Heart left ventricle (tissue), 16 donors: ENCODE data around the gene SLC4A1AP. TPM values are rescaled to one million over a fixed set of nuclear protein-coding genes. Genes with fewer than 3 reads are reported as not detected.
A peak's percentile ranks its signal among the peaks of the same experiment; 100 is the strongest.

ENCODE experiments used
- ATAC-seq, 4 donors: fragments of 200-7000 bp; cut with Tn5 transposase; one replicate each; pipeline ENCODE4 v1.9.1; 2020 to 2022; ENCODE audit warnings: moderate library complexity in 4 of 4, mild to moderate bottlenecking in 3 of 4, moderate number of reproducible peaks in 1 of 4
- DNase-seq, 5 donors: peaks; one replicate each; pipeline ENCODE4 v3.0.0-alpha.2; 2020
- H3K27ac ChIP-seq, 12 donors: fragments of 200-600 bp; sonication (generic) in 4 of 12; one replicate each; pipeline versions ENCODE4 v1.5.0 to v1.8.0; 2016 to 2022; ENCODE audit warnings: mild to moderate bottlenecking in 2 of 12
- H3K27me3 ChIP-seq, 9 donors: fragments of 200-600 bp; sonication (generic) in 2 of 9; one replicate each; pipeline versions ENCODE4 v1.5.1 to v1.8.0; 2016 to 2022; ENCODE audit warnings: mild to moderate bottlenecking in 3 of 9
- H3K36me3 ChIP-seq, 9 donors: fragments of 200-600 bp; sonication (generic) in 2 of 9; one replicate each; pipeline versions ENCODE4 v1.5.0 to v1.8.0; 2018 to 2022; ENCODE audit warnings: mild to moderate bottlenecking in 2 of 9
- H3K4me1 ChIP-seq, 12 donors: fragments of 200-600 bp; sonication (generic) in 4 of 12; one replicate each; pipeline versions ENCODE4 v1.5.0 to v1.8.0; 2016 to 2022; ENCODE audit warnings: mild to moderate bottlenecking in 3 of 12
- H3K4me3 ChIP-seq, 12 donors: fragments of 200-600 bp; sonication (generic) in 4 of 12; one replicate each; pipeline versions ENCODE4 v1.5.0 to v1.8.0; 2017 to 2022; ENCODE audit warnings: mild to moderate bottlenecking in 9 of 12, moderate library complexity in 4 of 12
- H3K9me3 ChIP-seq, 12 donors: fragments of 200-600 bp; sonication (generic) in 4 of 12; one replicate each; pipeline versions ENCODE4 v1.5.0 to v1.8.0; 2016 to 2022; ENCODE audit warnings: mild to moderate bottlenecking in 1 of 12
- POLR2A ChIP-seq, 2 donors: fragments of 450-650 bp; IDR thresholded peaks; one replicate each; pipeline ENCODE4 v1.6.1; 2017; ENCODE audit warnings: antibody characterized with exemption in 2 of 2, mild to moderate bottlenecking in 2 of 2, moderate library complexity in 2 of 2
- WGBS, 4 donors: extraction: QIAGEN DNeasy Blood & Tissue Kit in 2 of 4; methylation state at CpG; one replicate each; pipeline versions ENCODE4 v1.1.5 to v1.1.7; 2013 to 2018; 5-methylcytosine and 5-hydroxymethylcytosine counted together
- intact Hi-C, 10 donors: fragments of 100-400 bp; cut with DNase I; formaldehyde crosslinking; loops; one replicate each; pipeline versions ENCODE4 v1.11.1 to v1.14.2; 2022
- polyA plus RNA-seq, 2 donors: library from polyadenylated mRNA; stranded (reverse); fragments of 200-250 nt; gene quantifications; one replicate each; pipeline ENCODE4 v1.2.3, GENCODE V29; 2013
- total RNA-seq, 9 donors: library from RNA; depleted of rRNA in 2 of 9; stranded (reverse); fragments of >200 nt in 2 of 9; fragmentation: NEBNext Ultra II Directional in 3 of 9; extraction: Animal tissue kit (Norgen Biotek cat#: 25700) in 3 of 9; gene quantifications; one replicate each; pipeline versions ENCODE4 v1.1.0 to v1.2.4, GENCODE V29; 2016 to 2023
- TF ChIP-seq, protein P1 (sequence below), 12 donors: fragments of 200-600 bp; sonication (generic) in 4 of 12; IDR thresholded peaks; one replicate each; pipeline versions ENCODE4 v1.5.0 to v1.8.0; 2018 to 2022; ENCODE audit warnings: antibody characterized with exemption in 12 of 12, mild to moderate bottlenecking in 5 of 12
- donor health status: ischemic (EF 13 %, LVEDD 7.1; RV severe dilation, severe dysfunction).
- donor health status: healthy with polysubstance abuse.
- donor health status: DM: no; HTN: yes; CAD: no.
- donor health status: DM: no; HTN: no; CAD: no.
- donor health status: ischemic (EF 25% LVEDD 6.9; RV normal size, moderate dysfunction).
- donor health status: ischemic (EF 25% LVEDD 5.7; RV mildly dilated, moderate dysfunction).
- donor health status: healthy.
- donor health status: DM: yes; HTN: yes; CAD: no.
- donor health status: ischemic (EF 35%, LVEDD 5.7; RV mildly dilated, moderate dysfunction).
- donor health status: nonischemic (EF 11% LVEDD 7.7; RV severe dilation, severe dysfunction).
- donor health status: DM: yes; HTN: yes; CAD: no.
- donor health status: PGD.
- donor health status: ischemic (EF 29% LVEDD 5.4; RV normal size, mild dysfunction).
- donor health status: nonischemic (EF 23%, LVEDD 6.1; RV moderate dilation, normal function).

SLC4A1AP gene
- total and polyA plus RNA-seq, 11 donors: 14.9 to 27.8 (median 22.4) TPM

DNA sequence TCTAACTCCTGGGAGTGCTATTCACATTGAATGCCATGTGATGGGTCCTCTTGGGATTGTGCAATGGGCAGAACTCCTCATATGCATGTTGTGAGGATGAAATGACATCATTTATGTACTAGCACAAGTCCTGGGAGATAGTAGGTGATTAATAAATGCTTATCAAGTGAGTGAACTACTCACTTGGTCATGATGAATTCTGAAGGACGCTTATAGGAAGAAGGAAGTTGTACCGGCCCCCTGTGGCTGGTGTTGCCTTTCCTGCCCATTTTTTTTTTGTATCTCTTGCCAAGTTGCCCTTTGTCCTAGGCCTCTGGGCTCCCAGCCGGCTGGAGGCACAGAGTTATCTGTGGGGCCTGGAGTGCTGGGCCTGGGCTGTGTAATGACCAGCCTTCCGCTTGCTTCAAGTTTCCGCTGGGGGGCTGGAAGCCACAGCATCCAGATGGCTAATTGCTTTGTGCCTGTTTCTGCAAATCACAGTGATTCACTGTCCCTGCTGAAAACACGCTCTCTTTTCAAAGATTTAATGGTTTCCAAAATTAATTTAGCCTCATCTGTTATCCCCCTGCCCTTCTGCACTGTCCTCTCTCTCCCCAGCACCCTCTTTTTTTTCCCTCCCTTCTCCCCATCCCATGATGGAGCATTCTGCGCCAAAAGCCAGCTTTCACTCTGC, 74.1 kb downstream of the SLC4A1AP start:
- Histone ChIP-seq H3K4me1 (peaks cover 7 to 39% (median 27%) of the 10 kb centered on the region in 12 donors), H3K27ac (peak overlapping the region in 11 of 12 donors; percentile 9 to 94 (median 87)), H3K36me3 (no peaks in the 10 kb centered on the region), H3K27me3 (no peaks in the 10 kb centered on the region), H3K4me3 (no peak overlapping the region), H3K9me3 (peaks cover 0 to 13% (median 0%) of the 10 kb centered on the region in 12 donors)
- intact Hi-C loops: loop anchor here in 1 of 10 donors (5.0 kb wide), 1 partner anchor 59 kb away; no protein-coding TSS in a partner anchor
- DNase-seq: peak in 3 of 5 donors; percentile 44 to 72 (median 50)
- WGBS, 4 donors: 50 to 66% (median 60%) methylated on average over 7 of the region's 7 CpGs
- ATAC-seq: peak; percentile 50 to 75 (median 52)
- no peak for TF ChIP-seq POLR2A (IDR thresholded peaks at IDR 0.05)
- TF ChIP-seq, protein P1, sequence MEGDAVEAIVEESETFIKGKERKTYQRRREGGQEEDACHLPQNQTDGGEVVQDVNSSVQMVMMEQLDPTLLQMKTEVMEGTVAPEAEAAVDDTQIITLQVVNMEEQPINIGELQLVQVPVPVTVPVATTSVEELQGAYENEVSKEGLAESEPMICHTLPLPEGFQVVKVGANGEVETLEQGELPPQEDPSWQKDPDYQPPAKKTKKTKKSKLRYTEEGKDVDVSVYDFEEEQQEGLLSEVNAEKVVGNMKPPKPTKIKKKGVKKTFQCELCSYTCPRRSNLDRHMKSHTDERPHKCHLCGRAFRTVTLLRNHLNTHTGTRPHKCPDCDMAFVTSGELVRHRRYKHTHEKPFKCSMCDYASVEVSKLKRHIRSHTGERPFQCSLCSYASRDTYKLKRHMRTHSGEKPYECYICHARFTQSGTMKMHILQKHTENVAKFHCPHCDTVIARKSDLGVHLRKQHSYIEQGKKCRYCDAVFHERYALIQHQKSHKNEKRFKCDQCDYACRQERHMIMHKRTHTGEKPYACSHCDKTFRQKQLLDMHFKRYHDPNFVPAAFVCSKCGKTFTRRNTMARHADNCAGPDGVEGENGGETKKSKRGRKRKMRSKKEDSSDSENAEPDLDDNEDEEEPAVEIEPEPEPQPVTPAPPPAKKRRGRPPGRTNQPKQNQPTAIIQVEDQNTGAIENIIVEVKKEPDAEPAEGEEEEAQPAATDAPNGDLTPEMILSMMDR (IDR thresholded peaks at IDR 0.05): peak in 2 of 12 donors; percentile 13 to 25

DNA sequence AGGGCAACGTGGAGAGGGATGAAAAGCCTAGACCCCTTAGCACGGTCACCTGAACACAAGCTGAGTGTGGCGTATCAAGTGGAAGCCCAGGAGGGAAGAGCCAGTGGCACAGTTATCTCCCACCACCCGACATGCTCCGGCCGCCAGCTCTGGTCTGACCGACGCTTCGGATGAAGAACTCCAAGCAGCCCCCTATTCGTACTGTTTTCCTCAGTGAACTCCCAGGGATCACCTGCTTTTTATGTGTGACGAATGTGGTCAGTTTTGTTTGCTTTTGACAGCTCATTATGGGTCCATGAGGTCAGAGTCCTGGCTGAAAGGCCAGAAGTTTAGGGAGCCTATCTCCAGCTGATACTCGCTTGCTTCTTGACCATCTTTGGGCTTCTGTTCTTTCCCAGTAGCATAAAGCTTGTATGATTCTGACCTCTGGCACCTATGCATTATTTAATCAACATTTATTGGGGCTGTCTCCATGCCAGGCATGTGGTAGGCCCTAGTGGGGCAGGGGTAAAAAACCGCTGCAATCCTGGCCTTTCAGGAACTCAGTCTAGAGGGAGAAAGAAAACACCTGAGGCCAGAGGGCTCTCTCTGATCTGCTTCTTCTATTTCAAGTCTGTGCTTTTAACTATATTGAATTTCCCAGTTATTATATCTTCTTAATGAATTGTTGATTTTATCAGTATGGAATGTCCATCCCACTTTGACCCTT, 74.8 kb downstream of the SLC4A1AP start:
- 88 to 94% (median 90%) methylated on average over 13 of the region's 13 CpGs for WGBS, 4 donors
- intact Hi-C loops: loop anchor here in 1 of 10 donors (5.0 kb wide), 1 partner anchor 59 kb away; no protein-coding TSS in a partner anchor
- DNase-seq (no peak), ATAC-seq (no peak)
- peaks cover 0 to 13% (median 0%) of the 10 kb centered on the region in 12 donors for H3K9me3 ChIP-seq
- peaks cover 7 to 39% (median 27%) of the 10 kb centered on the region in 12 donors for H3K4me1 ChIP-seq
- TF ChIP-seq, protein P1 (IDR thresholded peaks at IDR 0.05): no peak
- no peak for TF ChIP-seq POLR2A (IDR thresholded peaks at IDR 0.05)
- peak overlapping the region in 9 of 12 donors; percentile 32 to 94 (median 87) for H3K27ac ChIP-seq
- H3K27me3 ChIP-seq: no peaks in the 10 kb centered on the region
- H3K4me3 ChIP-seq: no peak overlapping the region
- H3K36me3 ChIP-seq: no peaks in the 10 kb centered on the region

DNA sequence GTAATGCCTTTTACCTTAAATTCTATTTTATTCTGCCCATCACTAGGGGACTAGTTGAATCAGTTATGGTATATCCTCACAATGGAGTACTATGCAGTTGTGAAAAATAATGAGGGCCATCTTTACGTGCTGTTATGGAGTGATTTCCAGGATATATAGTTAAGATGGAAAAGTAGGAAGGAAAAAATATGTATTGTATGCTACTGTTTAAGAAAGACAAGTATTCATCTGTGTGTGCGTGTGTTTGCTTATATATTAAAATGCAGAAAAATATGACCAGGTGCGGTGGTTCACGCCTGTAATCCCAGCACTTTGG, 75.3 kb downstream of the SLC4A1AP start:
- Histone ChIP-seq H3K4me1 (peaks cover 7 to 39% (median 27%) of the 10 kb centered on the region in 12 donors), H3K27ac (peak overlapping the region in 1 of 12 donors; percentile 87)

More for the DNA sequence above, 75.3 kb downstream of the SLC4A1AP start:
- WGBS, 4 donors: 95 to 99% (median 97%) methylated on average over 4 of the region's 4 CpGs
- DNase-seq (no peak), ATAC-seq (no peak)
- intact Hi-C loops: loop anchor here in 1 of 10 donors (5.0 kb wide), 1 partner anchor 58 kb away; no protein-coding TSS in a partner anchor
- no peak overlapping the region for H3K4me3 ChIP-seq
- no peaks in the 10 kb centered on the region for H3K27me3 ChIP-seq
- peaks cover 0 to 13% (median 0%) of the 10 kb centered on the region in 12 donors for H3K9me3 ChIP-seq
- no peak for TF ChIP-seq POLR2A (IDR thresholded peaks at IDR 0.05)
- TF ChIP-seq, protein P1 (IDR thresholded peaks at IDR 0.05): no peak
- no peaks in the 10 kb centered on the region for H3K36me3 ChIP-seq
